Activated T-helper 17 cell treated with anti-CD3 and anti-CD28 coated beads, Interleukin-2, amount 50 U/mL, for 72 hours (primary cell): Measurements from ENCODE around the gene MAP3K1. TPM values are rescaled to one million over a fixed set of nuclear protein-coding genes. Genes with fewer than 3 reads are reported as not detected.

Source experiments
- ATAC-seq: fragments of 150-1000 bp; cut with Tn5 transposase; replicated peaks from 2 replicates; pipeline ENCODE4 v1.10.0; 2021; ENCODE audit warnings: mild to moderate bottlenecking, moderate library complexity
- H3K27ac Mint-ChIP-seq: one replicate; pipeline ENCODE4 v1.8.0; 2022; ENCODE audit warnings: mixed read lengths
- H3K27me3 Mint-ChIP-seq: one replicate; pipeline ENCODE4 v1.8.0; 2022; ENCODE audit warnings: mixed read lengths
- H3K36me3 Mint-ChIP-seq: one replicate; pipeline ENCODE4 v1.8.0; 2022; ENCODE audit warnings: low read depth, mild to moderate bottlenecking, mixed read lengths
- H3K4me1 Mint-ChIP-seq: one replicate; pipeline ENCODE4 v1.8.0; 2022; ENCODE audit warnings: mixed read lengths
- H3K4me3 Mint-ChIP-seq: one replicate; pipeline ENCODE4 v1.8.0; 2022; ENCODE audit warnings: mild to moderate bottlenecking, mixed read lengths
- H3K9me3 Mint-ChIP-seq: one replicate; pipeline ENCODE4 v1.8.0; 2022; ENCODE audit warnings: mixed read lengths
- total RNA-seq, 2 donors: library from RNA; stranded (reverse); gene quantifications; one replicate each; pipeline ENCODE4 v1.2.3, GENCODE V29; 2022

Gene MAP3K1
- total RNA-seq, 2 donors from 2014 or later, result 26.5 to 29.1 TPM

DNA sequence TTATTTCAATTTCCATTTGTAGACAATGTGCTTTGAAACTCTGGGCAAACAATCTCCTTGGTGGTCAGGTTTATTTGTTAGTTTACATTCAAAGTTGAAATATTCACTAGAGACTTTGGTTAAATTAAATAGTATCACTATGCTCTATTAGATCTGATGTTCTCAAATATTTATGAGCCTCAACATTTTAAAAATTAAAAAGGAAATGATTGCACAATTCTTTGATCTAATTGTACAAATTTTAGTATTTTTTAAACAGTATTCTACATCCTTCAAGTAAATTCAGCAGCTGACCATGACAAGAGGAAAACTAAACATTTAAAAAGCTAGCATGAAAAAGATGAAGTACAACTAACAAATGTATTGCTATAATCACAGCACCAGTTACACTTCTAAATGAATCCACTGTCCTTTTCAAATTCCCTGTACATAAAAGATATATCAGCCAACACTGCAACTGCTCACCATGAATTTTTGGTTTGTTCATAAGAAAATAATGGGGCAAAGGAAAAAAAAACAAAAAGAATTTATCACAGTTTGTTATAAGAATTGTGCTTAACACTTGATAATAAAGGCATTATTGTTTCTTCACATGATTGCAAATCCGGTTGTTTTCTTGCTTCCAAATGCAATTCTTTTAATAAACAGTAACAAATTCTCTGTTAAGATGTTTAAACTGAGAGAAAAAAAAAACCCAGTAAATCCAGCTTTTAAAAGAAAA, 104.8 kb downstream of the MAP3K1 start:
- Mint-ChIP-seq H3K27me3 (no peaks in the 10 kb centered on the region), H3K9me3 (no peaks in the 10 kb centered on the region), H3K4me3 (no peak overlapping the region), H3K4me1 (peaks cover 5% of the 10 kb centered on the region), H3K36me3 (peaks cover 61% of the 10 kb centered on the region), H3K27ac (no peak overlapping the region)
- ATAC-seq, result no peak

DNA sequence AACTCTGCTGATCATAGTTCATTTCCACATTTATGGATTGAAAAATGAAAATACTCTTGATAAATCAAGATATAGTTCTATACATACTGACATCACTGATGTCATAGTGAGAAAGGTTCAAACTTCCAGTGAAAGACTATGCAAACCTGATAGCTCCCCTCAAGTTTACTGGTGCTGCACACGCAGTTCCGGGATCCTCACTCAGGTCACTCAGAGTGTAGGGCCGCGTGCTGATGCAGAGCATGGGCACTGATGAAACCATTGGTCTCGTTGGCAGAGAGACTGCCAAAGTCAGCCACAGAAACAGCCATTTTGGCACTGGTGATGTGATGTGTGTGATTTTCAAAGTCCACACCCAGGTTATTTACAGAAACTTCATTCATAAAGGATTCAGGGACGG, 107.6 kb downstream of the MAP3K1 start:
- Mint-ChIP-seq H3K4me3 (no peak overlapping the region), H3K36me3 (peaks cover 89% of the 10 kb centered on the region), H3K4me1 (peaks cover 5% of the 10 kb centered on the region), H3K9me3 (no peaks in the 10 kb centered on the region), H3K27me3 (no peaks in the 10 kb centered on the region), H3K27ac (no peak overlapping the region)
- ATAC-seq, result no peak

DNA sequence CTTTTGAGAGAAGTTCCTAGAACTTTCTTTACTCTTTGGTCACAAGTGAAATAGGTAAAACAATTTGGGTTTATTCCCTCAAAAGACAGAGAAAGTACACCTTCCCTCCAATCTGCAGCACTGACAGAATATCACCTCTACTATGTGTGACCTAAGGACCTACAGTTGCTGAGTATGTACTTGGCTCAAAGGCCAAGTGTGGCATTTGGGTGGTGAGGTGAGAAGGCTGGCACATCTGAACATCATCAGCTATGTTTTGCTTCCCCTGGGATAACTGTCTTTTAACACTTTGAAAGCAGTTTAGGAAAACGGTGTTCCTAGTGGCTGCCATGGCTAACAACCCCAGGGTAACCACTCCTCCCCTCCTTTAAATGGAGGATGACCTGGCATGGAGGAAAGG, 119.0 kb downstream of the MAP3K1 start:
- Mint-ChIP-seq H3K4me1 (no peaks in the 10 kb centered on the region), H3K27ac (no peak overlapping the region), H3K4me3 (no peak overlapping the region), H3K36me3 (peaks cover 97% of the 10 kb centered on the region), H3K9me3 (no peaks in the 10 kb centered on the region), H3K27me3 (no peaks in the 10 kb centered on the region)
- no peak for ATAC-seq

DNA sequence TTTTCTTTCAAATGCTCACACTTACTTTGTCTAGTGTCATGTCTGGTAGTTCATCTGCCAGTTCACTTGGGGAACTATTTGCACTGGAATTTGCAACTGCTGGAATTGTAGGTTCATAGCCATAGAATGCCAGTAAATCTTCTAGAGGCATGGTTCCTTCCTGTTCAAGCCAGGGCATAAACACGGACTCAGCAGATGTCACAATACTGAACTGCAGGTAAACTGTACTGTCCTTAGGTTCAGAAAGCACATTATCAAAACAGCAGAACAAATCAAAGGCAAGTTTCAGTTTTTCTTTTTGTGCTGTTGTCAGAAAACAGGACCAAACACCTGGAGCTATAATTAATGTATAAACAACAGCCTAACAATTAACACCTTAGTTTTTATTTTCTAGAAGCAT, 123.5 kb downstream of the MAP3K1 start:
- Mint-ChIP-seq H3K9me3 (no peaks in the 10 kb centered on the region), H3K27me3 (no peaks in the 10 kb centered on the region), H3K4me1 (no peaks in the 10 kb centered on the region), H3K4me3 (no peak overlapping the region), H3K36me3 (peaks cover 94% of the 10 kb centered on the region), H3K27ac (no peak overlapping the region)
- ATAC-seq, result no peak

DNA sequence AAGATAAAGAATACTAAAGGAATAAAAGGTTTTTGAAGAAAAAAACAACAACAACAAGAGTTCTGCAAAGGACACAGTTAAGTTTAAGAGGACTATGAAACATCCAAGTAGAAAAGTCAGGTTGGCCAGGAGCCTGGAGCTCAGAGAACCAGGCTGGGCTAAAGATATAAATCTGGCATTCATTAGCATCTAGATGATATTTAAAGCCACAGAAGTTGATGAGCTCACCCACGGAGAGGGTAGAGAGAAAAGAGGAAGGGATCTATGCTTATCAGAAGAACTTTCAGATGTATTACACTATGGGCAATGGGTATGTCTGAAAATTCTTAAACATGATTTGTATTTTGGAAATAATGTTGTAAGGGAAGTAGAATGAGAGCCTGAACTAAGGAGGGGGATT, 126.6 kb downstream of the MAP3K1 start:
- H3K27ac Mint-ChIP-seq, result no peak overlapping the region
- H3K9me3 Mint-ChIP-seq, result no peaks in the 10 kb centered on the region
- no peak for ATAC-seq
- H3K36me3 Mint-ChIP-seq, result peaks cover 92% of the 10 kb centered on the region
- no peak overlapping the region for H3K4me3 Mint-ChIP-seq
- no peaks in the 10 kb centered on the region for H3K4me1 Mint-ChIP-seq
- no peaks in the 10 kb centered on the region for H3K27me3 Mint-ChIP-seq

Other genes starting within 250 kb of the MAP3K1 start
- 10 to 100 TPM in 1 of 2 donors, 1 to 10 TPM in 1; 5.0 to 14.5 TPM for gene SETD9, start 94.0 kb downstream of the MAP3K1 start, total RNA-seq
- gene MIER3, start 136.6 kb downstream of the MAP3K1 start, total RNA-seq, result 10 to 100 TPM; 10.3 to 18.9 TPM